K562 (cell line): ENCODE results near the gene PCARE. TPM values are rescaled to one million over a fixed set of nuclear protein-coding genes. Genes with fewer than 3 reads are reported as not detected.

Experiments used
- ATAC-seq: fragments of 200-7000 bp; cut with Tn5 transposase; 3 replicates; pipeline ENCODE4 v1.9.1; 2020; ENCODE audit warnings: moderate library complexity
- BruUV-seq: library from RNA; stranded (reverse); fragments of 400-500 nt; replicated peaks from 2 replicates; lab custom pipeline; 2021; lab: Mats Ljungman, UMichigan
- CTCF ChIA-PET: fragments of 300-600 bp; formaldehyde crosslinking; extraction: SDS; loops from one replicate; lab custom pipeline; 2021; ENCODE audit warnings: low intra/inter-chr PET ratio; lab: Yijun Ruan, JAX
- POLR2A ChIA-PET: fragments of 300-600, 350-650 bp; sonication (Branson Sonifier 250); formaldehyde crosslinking; extraction: SDS; loops from one replicate; lab custom pipeline; 2021; ENCODE audit warnings: antibody characterized with exemption, inconsistent platforms; lab: Yijun Ruan, JAX
- DNase-seq, 4 experiments: peaks; one replicate each; pipeline versions ENCODE4 v3.0.0 to v3.0.0-alpha.2; 2011 to 2018; ENCODE audit warnings: low spot score in 3 of 4, mixed read lengths in 3 of 4; ENCODE audit errors: extremely low read depth in 1 of 4
- FAIRE-seq: peaks from 2 replicates; lab custom pipeline; 2011; peaks lifted over from hg19 to GRCh38; lab: Jason Lieb, UNC
- H2AFZ ChIP-seq: 2 replicates; pipeline ENCODE4 v1.6.0; 2011; ENCODE audit warnings: low read depth, low read length, control low read depth, inconsistent platforms
- H3K27ac ChIP-seq: fragments of 200-600 bp; 3 replicates; pipeline ENCODE4 v1.8.0; 2011; ENCODE audit warnings: low read depth, mild to moderate bottlenecking, control low read depth, inconsistent platforms, low read length, moderate library complexity, mixed read lengths; ENCODE audit errors: extremely low read depth
- H3K27me3 ChIP-seq, 2 experiments: fragments of 300-600 bp in 1 of 2; 2 replicates in 1 of 2; 3 replicates in 1 of 2; pipeline versions ENCODE4 v1.6.0 to v1.8.0; 2011; ENCODE audit warnings: inconsistent platforms in 2 of 2, low read length in 2 of 2, mild to moderate bottlenecking in 1 of 2, mixed read lengths in 1 of 2, moderate library complexity in 1 of 2; ENCODE audit not compliant: control insufficient read depth in 2 of 2, insufficient read depth in 2 of 2
- H3K36me3 ChIP-seq: fragments of 300-600 bp; 3 replicates; pipeline ENCODE4 v1.8.0; 2011; ENCODE audit warnings: mild to moderate bottlenecking, low read length, inconsistent platforms; ENCODE audit not compliant: control insufficient read depth, insufficient read depth
- H3K4me1 ChIP-seq, 2 experiments: fragments of 200-600 bp in 1 of 2; replicated peaks in 1 of 2; 2 replicates in 1 of 2; 3 replicates in 1 of 2; pipeline versions ENCODE4 v1.5.1 to v1.8.0; 2011; ENCODE audit warnings: inconsistent platforms in 2 of 2, low read length in 2 of 2, mild to moderate bottlenecking in 1 of 2, mixed read lengths in 1 of 2, moderate library complexity in 1 of 2; ENCODE audit not compliant: control insufficient read depth in 2 of 2, insufficient read depth in 2 of 2
- H3K4me2 ChIP-seq: 2 replicates; pipeline ENCODE4 v1.6.1; 2011; ENCODE audit warnings: low read length, control low read depth, inconsistent platforms, mixed read lengths; ENCODE audit not compliant: insufficient read depth
- H3K4me3 ChIP-seq: fragments of 200-600 bp; sonication (generic), shearing (Covaris generic); 2 replicates; pipeline ENCODE4 v1.5.1; 2016; ENCODE audit warnings: control low read depth, inconsistent platforms
- H3K79me2 ChIP-seq: fragments of 200-600 bp; 3 replicates; pipeline ENCODE4 v1.8.0; 2011; ENCODE audit warnings: low read length, inconsistent platforms; ENCODE audit not compliant: control insufficient read depth, insufficient read depth
- H3K9ac ChIP-seq, 2 experiments: 2 replicates each; pipeline versions ENCODE4 v1.6.0 to v1.6.1; 2011; ENCODE audit warnings: low read depth in 2 of 2, low read length in 2 of 2, control low read depth in 1 of 2, inconsistent platforms in 1 of 2, mild to moderate bottlenecking in 1 of 2, mixed read lengths in 1 of 2; ENCODE audit not compliant: insufficient read depth in 1 of 2
- H3K9me1 ChIP-seq: one replicate; pipeline ENCODE4 v1.6.0; 2011; ENCODE audit warnings: inconsistent platforms, mild to moderate bottlenecking, low read length, moderate library complexity; ENCODE audit not compliant: control insufficient read depth, insufficient read depth
- H3K9me3 ChIP-seq: replicated peaks from 2 replicates; pipeline ENCODE4 v1.5.1; 2011; ENCODE audit warnings: low read depth, low read length, inconsistent platforms; ENCODE audit not compliant: control insufficient read depth, insufficient read depth
- H4K20me1 ChIP-seq: replicated peaks from 2 replicates; pipeline ENCODE4 v1.6.1; 2011; ENCODE audit warnings: low read length, inconsistent platforms, mixed read lengths; ENCODE audit not compliant: control insufficient read depth, insufficient read depth
- ARHGAP35 ChIP-seq: fragments of 450-650 bp; IDR thresholded peaks from 2 replicates; pipeline ENCODE4 v1.6.1; 2018; ENCODE audit not compliant: partially characterized antibody
- ATF6 ChIP-seq: sonication (generic); formaldehyde crosslinking; IDR thresholded peaks from 2 replicates; pipeline ENCODE4 v1.4.0; 2020; ENCODE audit warnings: mild to moderate bottlenecking, missing genetic modification reagents
- CXXC5 ChIP-seq: fragments of 250-450 bp; sonication (Bioruptor Pico); IDR thresholded peaks from 2 replicates; pipeline ENCODE4 v1.8.0; 2022; ENCODE audit warnings: inconsistent platforms, mild to moderate bottlenecking, moderate library complexity
- FOXJ2 ChIP-seq: fragments of 200-800 bp; sonication (Bioruptor generic); IDR thresholded peaks from 2 replicates; pipeline ENCODE4 v1.6.1; 2016; ENCODE audit warnings: missing genetic modification characterization, missing compliant biosample characterization
- GABPA ChIP-seq: fragments of 200-800 bp; sonication (Bioruptor generic); conservative IDR thresholded peaks from 2 replicates; pipeline ENCODE4 v1.6.1; 2016; ENCODE audit warnings: low read depth, missing genetic modification characterization, missing compliant biosample characterization
- POU5F1 ChIP-seq: fragments of 150-350 bp; IDR thresholded peaks from 2 replicates; pipeline ENCODE4 v1.6.1; 2014; ENCODE audit warnings: borderline replicate concordance, low read length, low read depth, mild to moderate bottlenecking; ENCODE audit not compliant: partially characterized antibody
- PRMT5 ChIP-seq: sonication (generic); formaldehyde crosslinking; IDR thresholded peaks from 2 replicates; pipeline ENCODE4 v1.5.0; 2020; ENCODE audit warnings: missing genetic modification reagents
- RNF219 ChIP-seq: fragments of 250-450 bp; sonication (Bioruptor Pico); IDR thresholded peaks from 2 replicates; pipeline ENCODE4 v1.5.0; 2022; ENCODE audit warnings: mild to moderate bottlenecking
- SAP30 ChIP-seq: fragments of 200-600 bp; sonication (generic); IDR thresholded peaks from 2 replicates; pipeline ENCODE4 v1.6.1; 2012; ENCODE audit warnings: borderline replicate concordance, low read depth, mild to moderate bottlenecking, moderate library complexity, low read length, control low read depth, inconsistent platforms; ENCODE audit not compliant: insufficient read depth, poor library complexity, severe bottlenecking
- ZNF24 ChIP-seq: fragments of 450-650 bp; IDR thresholded peaks from 2 replicates; pipeline ENCODE4 v1.6.1; 2016
- WGBS: fragments of 100-300 bp; shearing (Covaris generic); methylation state at CpG from one replicate; pipeline ENCODE4 v1.1.6; 2016; ENCODE audit warnings: low coverage, mixed read lengths; ENCODE audit not compliant: insufficient coverage; ENCODE audit errors: missing lambda C conversion rate; 5-methylcytosine and 5-hydroxymethylcytosine counted together
- in situ Hi-C: fragments of 300-500 bp; cut with MboI; formaldehyde crosslinking; loops from 4 replicates; pipeline ENCODE4 v1.15.0; 2018; ENCODE audit warnings: inconsistent platforms, mixed read lengths
- intact Hi-C: fragments of 100-400 bp; cut with micrococcal nuclease; formaldehyde crosslinking; loops from 2 replicates; pipeline ENCODE4 v1.14.2; 2022
- polyA plus RNA-seq, 8 experiments: library from polyadenylated mRNA; depleted of rRNA in 4 of 8; stranded (reverse) in 5 of 8; unstranded in 3 of 8; fragments of >200 nt; fragmentation: Nextera tagmentation in 2 of 8; fragmentation: Illumina TruSeq in 1 of 8; extraction: Ambion mirVana in 2 of 8; extraction: Trizol in 1 of 8; gene quantifications; 2 replicates each; pipeline versions ENCODE4 v1.2.1 to v1.2.3, GENCODE V29; 2011 to 2014; ENCODE audit warnings: inconsistent platforms in 1 of 8, missing spikeins in 1 of 8
- total RNA-seq, 7 experiments: library from RNA; depleted of rRNA in 6 of 7; stranded (reverse); fragments of >200 nt in 6 of 7; fragmentation: Illumina TruSeq in 2 of 7; extraction: Trizol in 2 of 7; gene quantifications; 2 replicates each; pipeline versions ENCODE4 v1.2.1 to v1.2.3, GENCODE V29; 2011 to 2021; ENCODE audit warnings: low replicate concordance in 1 of 7

PCARE gene
- total and polyA plus RNA-seq, 9 of the 15 experiments (the other 6 are each of a cell fraction or from before 2014, with no cell fraction given), result not detected

- Histone ChIP-seq H3K9ac (no peak overlapping the region), H3K4me3 (no peak overlapping the region), H3K9me1 (no peaks in the 10 kb centered on the region), H3K27me3 (peaks cover 4 to 20% of the 10 kb centered on the region in 2 experiments; a peak in 4 of 5 replicates), H4K20me1 (no peaks in the 10 kb centered on the region), H2AFZ (no peak overlapping the region), H3K4me2 (no peak overlapping the region), H3K27ac (no peak overlapping the region), H3K9me3 (no peaks in the 10 kb centered on the region), H3K36me3 (no peaks in the 10 kb centered on the region), H3K79me2 (no peaks in the 10 kb centered on the region), H3K4me1 (no peaks in the 10 kb centered on the region)
- POLR2A ChIA-PET, result interaction anchor here (0.8 to 2.3 kb wide), 2 partner anchors 12 to 24 kb away, joined by 3 to 7 read pairs; no protein-coding TSS in a partner anchor
- WGBS, result 0% methylated on average over 16 of the region's 17 CpGs
- FAIRE-seq, result no peak
- CTCF ChIA-PET, result interaction anchor here (0.7 kb wide), 1 partner anchor 16 kb away, joined by 7 read pairs; no protein-coding TSS in a partner anchor
- BruUV-seq, result no TSS peak
- in situ Hi-C loops, result no loop called here
- no peak for DNase-seq
- no peak for ATAC-seq
- intact Hi-C loops, result no loop called here
- TF ChIP-seq SAP30 (no peak), POU5F1 (no peak), GABPA (tag) (0 out of 2 replicates have a peak, but pooled peaks have one; percentile 18)
These were observed 39.1 kb downstream of the PCARE start for GRCh38 chr2:29035016-29035745.

- intact Hi-C loops, result no loop called here
- ChIA-PET POLR2A (no interaction called here), CTCF (no interaction called here)
- in situ Hi-C loops, result no loop called here
- Histone ChIP-seq H3K27ac (no peak overlapping the region), H3K4me2 (no peak overlapping the region), H3K36me3 (no peaks in the 10 kb centered on the region), H3K79me2 (no peaks in the 10 kb centered on the region), H3K4me1 (no peaks in the 10 kb centered on the region), H3K4me3 (no peak overlapping the region), H3K27me3 (peaks cover 0 to 21% of the 10 kb centered on the region in 2 experiments; a peak in 2 of 5 replicates), H3K9ac (no peak overlapping the region), H4K20me1 (no peaks in the 10 kb centered on the region), H3K9me1 (no peaks in the 10 kb centered on the region), H3K9me3 (no peaks in the 10 kb centered on the region), H2AFZ (no peak overlapping the region)
- DNase-seq, result no peak
- 0% methylated on average over 6 of the region's 6 CpGs for WGBS
- FAIRE-seq, result no peak
- ATAC-seq, result no peak
- BruUV-seq, result no TSS peak
- no peak for TF ChIP-seq ARHGAP35
- no peak for TF ChIP-seq RNF219 (CRISPR knock-in tag)
- TF ChIP-seq ZNF24, result no peak
- no peak for TF ChIP-seq FOXJ2 (tag)
- TF ChIP-seq ATF6 (CRISPR knock-in tag), result no peak
- TF ChIP-seq PRMT5 (CRISPR knock-in tag), result no peak
- no peak for TF ChIP-seq CXXC5 (CRISPR knock-in tag)
These were observed 40.7 kb downstream of the PCARE start for GRCh38 chr2:29033656-29034055.
